Measurements from ENCODE around the gene ZXDC.

- TF ChIP-seq CTCF (conservative IDR thresholded peaks at IDR 0.05) (no peak; the same call in 1 of the 2 replicates), EZH2 (IDR thresholded peaks at IDR 0.05; ENCODE audit: low read depth) (no peak)
Measured at GRCh38 chr3:126407412-126408044, 68.2 kb downstream of the ZXDC start.

Data from PC-9 (cell line).